ENCODE results near the gene GMDS.
"Not testable (repeated sequence)": the region's sequence is repeated elsewhere in the genome, so short reads cannot be mapped to it uniquely, and the experiment has no call there.

The GMDS gene

GRCh38 chr6:1700278-1700967, 545.0 kb downstream of the GMDS start:
- no peak for DNase-seq (ENCODE audit: low read depth in 4 of 4, low spot score in 1 of 4)

- DNase-seq (ENCODE audit: low read depth in 4 of 4, low spot score in 1 of 4), result no peak
Observed at GRCh38 chr6:1698527-1698926, 546.9 kb downstream of the GMDS start.

- DNase-seq (ENCODE audit: low read depth in 4 of 4, low spot score in 1 of 4), result no peak
Observed at GRCh38 chr6:1697688-1698351, 547.6 kb downstream of the GMDS start.

GRCh38 chr6:1696463-1696850, 548.9 kb downstream of the GMDS start:
- DNase-seq (ENCODE audit: low read depth in 4 of 4, low spot score in 1 of 4), result no peak

- no peak for DNase-seq (ENCODE audit: low read depth in 4 of 4, low spot score in 1 of 4)
Observed at GRCh38 chr6:1695546-1696462, 549.6 kb downstream of the GMDS start.

GRCh38 chr6:1691828-1692227, 553.6 kb downstream of the GMDS start:
- not testable (repeated sequence) for DNase-seq (ENCODE audit: low read depth in 4 of 4, low spot score in 1 of 4)

GRCh38 chr6:1690656-1691055, 554.7 kb downstream of the GMDS start:
- DNase-seq (ENCODE audit: low read depth in 4 of 4, low spot score in 1 of 4), result not testable (repeated sequence)

- no peak for DNase-seq (ENCODE audit: low read depth in 4 of 4, low spot score in 1 of 4)
Observed at GRCh38 chr6:1689141-1689540, 556.3 kb downstream of the GMDS start.

- no peak for DNase-seq (ENCODE audit: low read depth in 4 of 4, low spot score in 1 of 4)
Observed at GRCh38 chr6:1688396-1688795, 557.0 kb downstream of the GMDS start.

GRCh38 chr6:1687402-1687801, 558.0 kb downstream of the GMDS start:
- no peak for DNase-seq (ENCODE audit: low read depth in 4 of 4, low spot score in 1 of 4)

GRCh38 chr6:1686117-1687098, 559.0 kb downstream of the GMDS start:
- no peak for DNase-seq (ENCODE audit: low read depth in 4 of 4, low spot score in 1 of 4)

- no peak for DNase-seq (ENCODE audit: low read depth in 4 of 4, low spot score in 1 of 4)
Observed at GRCh38 chr6:1679688-1680068, 565.7 kb downstream of the GMDS start.

- no peak for DNase-seq (ENCODE audit: low read depth in 4 of 4, low spot score in 1 of 4)
Observed at GRCh38 chr6:1679031-1679687, 566.2 kb downstream of the GMDS start.

GRCh38 chr6:1678201-1678600, 567.2 kb downstream of the GMDS start:
- no peak for DNase-seq (ENCODE audit: low read depth in 4 of 4, low spot score in 1 of 4)

GRCh38 chr6:1672379-1672778, 573.0 kb downstream of the GMDS start:
- no peak for DNase-seq (ENCODE audit: low read depth in 4 of 4, low spot score in 1 of 4)

GRCh38 chr6:1670711-1671462, 574.5 kb downstream of the GMDS start:
- DNase-seq (ENCODE audit: low read depth in 4 of 4, low spot score in 1 of 4), result no peak

- DNase-seq (ENCODE audit: low read depth in 4 of 4, low spot score in 1 of 4), result no peak
Observed at GRCh38 chr6:1669996-1670395, 575.4 kb downstream of the GMDS start.

- not testable (repeated sequence) for DNase-seq (ENCODE audit: low read depth in 4 of 4, low spot score in 1 of 4)
Observed at GRCh38 chr6:1668456-1668855, 576.9 kb downstream of the GMDS start.

- no peak for DNase-seq (ENCODE audit: low read depth in 4 of 4, low spot score in 1 of 4)
Observed at GRCh38 chr6:1667805-1668175, 577.6 kb downstream of the GMDS start.
